Caco-2 (cell line): ENCODE results near the gene HYAL1. TPM values are rescaled to one million over a fixed set of nuclear protein-coding genes. Genes with fewer than 3 reads are reported as not detected.

Experiments
- BruUV-seq: library from RNA; stranded (reverse); fragments of 400-500 nt; replicated peaks from 2 replicates; lab custom pipeline; 2021; lab: Mats Ljungman, UMichigan
- CTCF ChIA-PET: fragments of 300-600 bp; sonication (Branson Sonifier 250); formaldehyde crosslinking; loops from one replicate; lab custom pipeline; 2022; ENCODE audit warnings: antibody characterized with exemption; lab: Charles Lee
- POLR2A ChIA-PET: fragments of 300-600 bp; sonication (Branson Sonifier 250); formaldehyde crosslinking; loops from one replicate; lab custom pipeline; 2022; ENCODE audit warnings: antibody characterized with exemption; lab: Charles Lee
- DNase-seq, 2 experiments: peaks; one replicate each; pipeline versions ENCODE4 v3.0.0 to v3.0.0-alpha.2; 2020 to 2022
- H3K27me3 ChIP-seq: replicated peaks from 2 replicates; pipeline ENCODE4 v1.6.0; 2011; ENCODE audit warnings: low read length; ENCODE audit not compliant: control insufficient read depth, insufficient read depth
- H3K36me3 ChIP-seq: 2 replicates; pipeline ENCODE4 v1.5.1; 2011; ENCODE audit warnings: low read length; ENCODE audit not compliant: control insufficient read depth, insufficient read depth
- H3K4me1 ChIP-seq: fragments of 250-450 bp; sonication (Bioruptor Pico); 2 replicates; pipeline ENCODE4 v1.5.1; 2020; ENCODE audit warnings: mild to moderate bottlenecking
- H3K4me3 ChIP-seq: 2 replicates; pipeline ENCODE4 v1.5.1; 2011; ENCODE audit warnings: low read depth, mild to moderate bottlenecking, control low read depth, low read length
- H3K9me3 ChIP-seq: fragments of 250-450 bp; sonication (Bioruptor Pico); 2 replicates; pipeline ENCODE4 v1.5.1; 2020; ENCODE audit warnings: mild to moderate bottlenecking, moderate library complexity
- H3K27ac Mint-ChIP-seq: one replicate; pipeline ENCODE4 v1.8.0; 2022; ENCODE audit warnings: mixed read lengths; ENCODE audit not compliant: unreplicated experiment
- H3K27me3 Mint-ChIP-seq: one replicate; pipeline ENCODE4 v1.8.0; 2022; ENCODE audit warnings: mixed read lengths; ENCODE audit not compliant: insufficient read depth, unreplicated experiment
- H3K36me3 Mint-ChIP-seq: one replicate; pipeline ENCODE4 v1.8.0; 2022; ENCODE audit warnings: mild to moderate bottlenecking, mixed read lengths; ENCODE audit not compliant: insufficient read depth, unreplicated experiment
- H3K4me1 Mint-ChIP-seq: one replicate; pipeline ENCODE4 v1.8.0; 2022; ENCODE audit warnings: low read depth, mixed read lengths; ENCODE audit not compliant: unreplicated experiment
- H3K4me3 Mint-ChIP-seq: one replicate; pipeline ENCODE4 v1.8.0; 2022; ENCODE audit warnings: mild to moderate bottlenecking, moderate library complexity, mixed read lengths; ENCODE audit not compliant: unreplicated experiment
- H3K9me3 Mint-ChIP-seq: one replicate; pipeline ENCODE4 v1.8.0; 2022; ENCODE audit warnings: mixed read lengths; ENCODE audit not compliant: unreplicated experiment
- CTCF ChIP-seq, 2 experiments: fragments of 200-600 bp in 1 of 2; IDR thresholded peaks; 1 replicate in 1 of 2; 2 replicates in 1 of 2; pipeline versions ENCODE4 v1.5.1 to v1.8.0; 2011 to 2022; ENCODE audit warnings: antibody characterized with exemption in 1 of 2, control low read depth in 1 of 2, inconsistent platforms in 1 of 2, low read depth in 1 of 2, low read length in 1 of 2, mild to moderate bottlenecking in 1 of 2, moderate library complexity in 1 of 2; ENCODE audit not compliant: insufficient read depth in 1 of 2, severe bottlenecking in 1 of 2, unreplicated experiment in 1 of 2
- intact Hi-C: fragments of 100-400 bp; cut with micrococcal nuclease; formaldehyde crosslinking; loops from one replicate; pipeline ENCODE4 v1.10.0; 2022; ENCODE audit not compliant: unreplicated experiment
- total RNA-seq: library from RNA; stranded (reverse); gene quantifications from 2 replicates; pipeline ENCODE4 v1.2.3, GENCODE V29; 2022

HYAL1 gene
- total RNA-seq, 1 experiment from 2014 or later = 2.3 TPM

DNA sequence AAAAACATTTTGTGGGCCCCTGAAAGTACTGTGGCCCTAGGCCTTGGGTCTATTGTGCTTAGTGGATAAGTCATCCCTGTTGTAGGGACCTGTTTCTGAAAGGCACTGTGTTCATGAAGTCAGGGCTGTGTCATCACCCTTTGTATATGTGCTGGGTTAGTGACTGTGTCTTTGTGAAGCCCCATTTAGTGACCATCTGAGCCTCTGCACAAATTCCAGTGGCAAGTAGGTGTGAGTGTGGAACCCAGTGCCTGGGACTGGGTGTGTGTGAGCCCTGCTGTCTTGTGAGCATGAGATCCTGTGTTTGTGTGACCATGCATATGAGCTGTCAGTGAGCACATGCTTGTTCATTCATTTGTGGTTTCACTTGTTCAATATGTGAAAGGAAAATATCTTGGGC lies 1.2 kb upstream of the HYAL1 start:
- H3K9me3 Mint-ChIP-seq = no peaks in the 10 kb centered on the region
- no TSS peak for BruUV-seq
- no peak for TF ChIP-seq CTCF (IDR thresholded peaks at IDR 0.05; ENCODE audit: insufficient read depth in 1 of 2, low read depth in 1 of 2, low read length in 1 of 2, severe bottlenecking in 1 of 2, unreplicated experiment in 1 of 2)
- Histone ChIP-seq H3K4me3 (no peak overlapping the region), H3K36me3 (no peaks in the 10 kb centered on the region; the same call in 1 of the 2 replicates), H3K4me1 (peaks cover 21% of the 10 kb centered on the region), H3K9me3 (peaks cover 24% of the 10 kb centered on the region), H3K27me3 (no peaks in the 10 kb centered on the region)
- peaks cover 5% of the 10 kb centered on the region for H3K4me1 Mint-ChIP-seq
- H3K4me3 Mint-ChIP-seq = no peak overlapping the region
- no peaks in the 10 kb centered on the region for H3K27me3 Mint-ChIP-seq
- peaks cover 4% of the 10 kb centered on the region for H3K36me3 Mint-ChIP-seq
- ChIA-PET POLR2A (no interaction called here), CTCF (no interaction called here)
- intact Hi-C loops = no loop called here
- H3K27ac Mint-ChIP-seq = no peak overlapping the region
- DNase-seq = no peak

- peaks cover 20% of the 10 kb centered on the region for H3K4me1 ChIP-seq
- intact Hi-C loops = no loop called here
- ChIA-PET POLR2A (interaction anchor here (0.6 kb wide), 2 partner anchors 10 to 38 kb away, joined by 3 to 6 read pairs; partner anchors contain the start of gene IFRD2), CTCF (interaction anchor here (1.2 to 1.5 kb wide), 2 partner anchors 13 to 22 kb away, joined by 4 to 12 read pairs; no protein-coding TSS in a partner anchor)
- no peak overlapping the region for H3K4me3 ChIP-seq
- no peak for TF ChIP-seq CTCF (IDR thresholded peaks at IDR 0.05; ENCODE audit: insufficient read depth in 1 of 2, low read depth in 1 of 2, low read length in 1 of 2, severe bottlenecking in 1 of 2, unreplicated experiment in 1 of 2)
- no TSS peak for BruUV-seq
- no peak overlapping the region for H3K4me3 Mint-ChIP-seq
- peaks cover 11% of the 10 kb centered on the region for H3K4me1 Mint-ChIP-seq
- no peaks in the 10 kb centered on the region for H3K27me3 ChIP-seq
- H3K9me3 Mint-ChIP-seq = no peaks in the 10 kb centered on the region
- DNase-seq = no peak
- no peak overlapping the region for H3K27ac Mint-ChIP-seq
- H3K27me3 Mint-ChIP-seq = no peaks in the 10 kb centered on the region
- H3K36me3 ChIP-seq = no peaks in the 10 kb centered on the region; the same call in 1 of the 2 replicates
- H3K36me3 Mint-ChIP-seq = peaks cover 11% of the 10 kb centered on the region
- peaks cover 10% of the 10 kb centered on the region for H3K9me3 ChIP-seq
These were observed 1.0 kb downstream of the HYAL1 start for GRCh38 chr3:50302095-50303012.

DNA sequence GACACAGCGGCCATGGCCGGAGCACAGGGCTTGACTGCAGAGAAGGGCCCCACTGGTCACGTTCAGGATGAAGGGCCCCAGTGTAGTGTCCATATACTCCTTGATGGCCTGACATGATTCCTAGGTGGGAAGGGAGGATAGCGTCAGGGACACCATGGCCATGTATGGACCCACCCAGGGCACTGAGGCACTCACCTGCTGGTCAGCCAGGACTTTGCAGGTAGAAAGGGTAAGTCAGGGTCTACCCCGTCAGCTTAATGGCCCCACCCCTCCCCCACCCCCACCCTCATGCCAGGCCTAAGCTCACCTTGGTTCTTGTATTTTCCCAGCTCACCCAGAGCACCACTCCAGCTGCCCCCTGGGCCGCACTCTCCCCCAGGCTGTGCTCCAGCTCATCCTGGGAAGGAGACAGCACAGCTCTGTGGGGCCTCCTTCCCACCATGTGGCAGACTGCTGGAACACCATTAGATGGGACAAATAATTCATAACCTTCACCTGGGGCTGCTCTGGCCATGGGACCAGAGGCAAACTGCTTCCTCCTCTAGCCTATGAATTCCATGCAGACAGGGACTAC lies 2.6 kb downstream of the HYAL1 start:
- DNase-seq = peak in 1 of 2 experiments; percentile 33
- Histone ChIP-seq H3K27me3 (no peaks in the 10 kb centered on the region), H3K9me3 (no peaks in the 10 kb centered on the region), H3K4me3 (no peak overlapping the region; the same call in 1 of the 2 replicates), H3K36me3 (no peaks in the 10 kb centered on the region; the same call in 1 of the 2 replicates), H3K4me1 (peaks cover 20% of the 10 kb centered on the region)
- no peaks in the 10 kb centered on the region for H3K9me3 Mint-ChIP-seq
- peaks cover 11% of the 10 kb centered on the region for H3K4me1 Mint-ChIP-seq
- BruUV-seq = no TSS peak
- peak overlapping the region; percentile 95 for H3K27ac Mint-ChIP-seq
- peak overlapping the region; percentile 97 for H3K4me3 Mint-ChIP-seq
- ChIA-PET CTCF (no interaction called here), POLR2A (interaction anchor here (0.6 kb wide), 1 partner anchor 42 kb away, joined by 7 read pairs; no protein-coding TSS in a partner anchor)
- no peaks in the 10 kb centered on the region for H3K27me3 Mint-ChIP-seq
- no peak for TF ChIP-seq CTCF (IDR thresholded peaks at IDR 0.05; ENCODE audit: insufficient read depth in 1 of 2, low read depth in 1 of 2, low read length in 1 of 2, severe bottlenecking in 1 of 2, unreplicated experiment in 1 of 2)
- peaks cover 11% of the 10 kb centered on the region for H3K36me3 Mint-ChIP-seq
- intact Hi-C loops = no loop called here
